BLaER1 treated with 17β-estradiol and CSF1 and Interleukin-3, amounts not matched to agents 10 nM and 100 nM (cell line): ENCODE results near the gene ATP2C2.

Experiments used
- H3K27ac ChIP-seq, 11 experiments: shearing (Covaris generic); formaldehyde crosslinking; 2 replicates each; pipeline ENCODE4 v1.8.1; 2022
- H3K27me3 ChIP-seq, 11 experiments: shearing (Covaris generic); formaldehyde crosslinking; 2 replicates each; pipeline ENCODE4 v1.8.1; 2022
- H3K36me3 ChIP-seq, 11 experiments: shearing (Covaris generic); formaldehyde crosslinking; 2 replicates each; pipeline ENCODE4 v1.8.1; 2022
- H3K4me1 ChIP-seq, 10 experiments: shearing (Covaris generic); formaldehyde crosslinking; 2 replicates each; pipeline ENCODE4 v1.8.1; 2022
- H3K4me2 ChIP-seq, 11 experiments: shearing (Covaris generic); formaldehyde crosslinking; 2 replicates each; pipeline ENCODE4 v1.8.1; 2022
- H3K4me3 ChIP-seq, 10 experiments: shearing (Covaris generic); formaldehyde crosslinking; 2 replicates each; pipeline ENCODE4 v1.8.1; 2022
- H3K9ac ChIP-seq, 11 experiments: shearing (Covaris generic); formaldehyde crosslinking; 2 replicates each; pipeline ENCODE4 v1.8.1; 2022
- H3K9me3 ChIP-seq, 11 experiments: shearing (Covaris generic); formaldehyde crosslinking; replicated peaks in 1 of 11; 2 replicates each; pipeline ENCODE4 v1.8.1; 2022
- H4K20me1 ChIP-seq, 11 experiments: shearing (Covaris generic); formaldehyde crosslinking; 2 replicates each; pipeline ENCODE4 v1.8.1; 2022
- Cebpa-rat ChIP-seq, 11 experiments: shearing (Covaris generic); IDR thresholded peaks; 2 replicates each; pipeline ENCODE4 v1.8.1; 2022

The ATP2C2 gene

DNA sequence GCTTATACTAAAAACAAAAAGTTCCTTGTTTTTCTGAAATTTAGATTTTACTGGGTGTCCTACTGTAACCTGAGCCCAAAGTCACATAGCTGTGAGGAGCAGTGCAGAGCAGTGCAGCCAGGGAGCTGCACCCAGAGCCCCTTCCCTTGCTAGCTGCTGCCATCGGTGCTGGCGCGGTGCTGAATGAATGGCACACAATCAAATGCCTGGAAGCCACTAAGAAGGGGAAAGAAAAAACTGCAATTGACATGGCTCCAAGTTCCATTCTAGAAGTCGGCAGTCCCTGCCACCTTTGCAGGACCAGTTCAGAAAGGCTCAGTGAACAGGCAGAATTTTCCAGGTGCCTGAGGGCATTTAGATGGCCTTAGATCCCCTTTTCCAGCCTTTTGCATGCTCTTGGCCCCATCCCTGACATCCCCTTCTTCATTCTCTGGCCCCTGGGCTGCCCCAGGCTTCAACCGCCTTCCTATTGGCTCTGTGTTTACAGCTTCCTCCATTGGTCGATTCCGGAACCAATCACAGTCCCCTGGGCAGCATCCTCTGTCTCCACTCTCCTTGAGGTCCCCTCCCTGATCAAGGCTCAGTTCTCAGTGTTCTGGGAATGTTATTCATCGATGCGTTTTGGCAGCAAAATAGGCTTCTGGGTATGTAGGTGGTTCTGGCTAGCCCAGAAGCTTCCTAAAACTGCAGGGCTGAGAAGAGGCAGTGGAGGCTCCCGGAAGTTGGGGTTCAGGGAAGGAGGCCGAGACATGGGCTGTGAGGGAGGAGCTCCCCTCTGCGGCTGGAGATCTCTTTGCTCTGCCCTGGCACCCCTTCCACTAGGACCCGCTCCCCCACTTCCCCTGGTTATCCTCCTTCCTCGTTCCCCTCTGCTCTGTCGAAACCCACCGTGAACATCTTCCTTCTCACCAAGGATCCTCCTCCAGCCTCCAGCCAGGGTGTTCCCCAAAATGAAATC is 37.9 kb downstream of the ATP2C2 start:
- no peak overlapping the region for H3K27ac ChIP-seq
- H3K9me3 ChIP-seq, result peaks cover 0 to 3% (median 0%) of the 10 kb centered on the region in 11 experiments; a peak in 2 of 22 replicates
- no peaks in the 10 kb centered on the region for H3K36me3 ChIP-seq
- TF ChIP-seq Cebpa-rat (IDR thresholded peaks at IDR 0.05), result no peak
- H3K4me3 ChIP-seq, result no peak overlapping the region
- H3K4me1 ChIP-seq, result peaks cover 12 to 40% (median 22%) of the 10 kb centered on the region in 10 experiments
- H3K4me2 ChIP-seq, result peak overlapping the region in 2 of 11 experiments; percentile 15 to 29; a peak in 2 of 22 replicates
- H3K27me3 ChIP-seq, result no peaks in the 10 kb centered on the region
- H4K20me1 ChIP-seq, result no peaks in the 10 kb centered on the region
- H3K9ac ChIP-seq, result no peak overlapping the region

DNA sequence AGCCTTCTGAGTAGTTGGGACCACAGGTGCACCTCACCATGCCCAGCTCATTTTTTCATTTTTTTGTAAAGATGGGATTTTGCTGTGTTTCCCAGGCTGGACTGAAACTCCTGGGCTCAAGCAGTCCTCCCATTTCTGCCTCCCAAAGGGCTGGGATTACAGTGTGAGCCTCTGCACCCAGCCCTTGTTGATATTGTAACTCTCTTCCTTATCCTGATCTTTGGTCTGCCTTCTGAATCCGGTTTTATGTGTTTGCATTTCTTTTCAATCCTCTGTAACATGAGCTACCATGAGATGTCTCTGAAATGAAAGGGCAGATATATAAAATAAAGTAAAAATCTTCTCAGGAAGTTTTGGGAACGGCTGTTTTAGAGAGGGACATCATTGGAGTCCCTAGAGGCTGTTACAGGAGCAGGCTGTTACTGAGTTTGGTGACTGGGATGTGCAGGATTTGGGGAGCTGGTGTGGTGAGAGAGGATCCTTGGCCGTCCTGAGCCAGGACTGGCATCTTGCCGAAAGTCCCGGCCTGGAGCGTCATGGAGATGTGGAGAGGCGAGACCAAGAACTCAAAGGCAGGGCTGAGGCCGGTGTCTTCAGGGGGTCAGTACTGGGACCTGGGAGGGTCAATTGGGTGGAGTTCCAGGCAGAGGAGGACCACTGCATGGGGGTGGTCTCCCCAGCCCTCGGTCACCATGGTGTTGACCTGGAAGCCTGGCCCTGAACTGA is 39.4 kb downstream of the ATP2C2 start:
- Histone ChIP-seq H3K4me3 (no peak overlapping the region), H3K4me2 (peak overlapping the region in 8 of 11 experiments; percentile 21 to 66 (median 55); a peak in 12 of 22 replicates), H3K9ac (no peak overlapping the region), H3K4me1 (peaks cover 12 to 47% (median 25%) of the 10 kb centered on the region in 10 experiments), H3K36me3 (no peaks in the 10 kb centered on the region), H3K27me3 (no peaks in the 10 kb centered on the region), H3K9me3 (no peaks in the 10 kb centered on the region), H4K20me1 (no peaks in the 10 kb centered on the region), H3K27ac (peak overlapping the region in 1 of 11 experiments; percentile 59; a peak in 2 of 22 replicates)
- TF ChIP-seq Cebpa-rat (IDR thresholded peaks at IDR 0.05), result no peak

DNA sequence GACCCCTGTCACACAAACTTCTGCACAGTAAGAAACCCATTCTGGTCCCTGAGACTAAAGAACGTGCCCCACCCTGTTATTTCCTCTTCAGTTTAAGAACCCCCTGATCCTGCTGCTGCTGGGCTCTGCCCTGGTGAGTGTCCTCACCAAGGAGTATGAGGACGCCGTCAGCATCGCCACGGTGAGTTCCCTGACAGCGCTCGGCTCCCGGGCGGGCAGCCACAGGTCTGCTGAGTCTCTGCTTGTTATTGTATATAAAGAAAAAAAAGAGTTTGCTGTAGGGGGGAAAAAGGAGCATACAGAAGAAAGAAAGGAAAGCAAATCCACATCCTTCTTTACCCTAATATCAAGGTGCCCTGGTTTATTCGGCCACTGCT is 40.0 kb downstream of the ATP2C2 start:
- H3K27ac ChIP-seq, result peak overlapping the region in 2 of 11 experiments; percentile 13 to 59; a peak in 2 of 22 replicates
- no peak overlapping the region for H3K9ac ChIP-seq
- TF ChIP-seq Cebpa-rat (IDR thresholded peaks at IDR 0.05), result no peak
- H3K4me1 ChIP-seq, result peaks cover 12 to 47% (median 25%) of the 10 kb centered on the region in 10 experiments
- no peaks in the 10 kb centered on the region for H3K27me3 ChIP-seq
- no peaks in the 10 kb centered on the region for H4K20me1 ChIP-seq
- H3K4me3 ChIP-seq, result no peak overlapping the region
- H3K36me3 ChIP-seq, result no peaks in the 10 kb centered on the region
- no peaks in the 10 kb centered on the region for H3K9me3 ChIP-seq
- H3K4me2 ChIP-seq, result peak overlapping the region; percentile 21 to 66 (median 50)

DNA sequence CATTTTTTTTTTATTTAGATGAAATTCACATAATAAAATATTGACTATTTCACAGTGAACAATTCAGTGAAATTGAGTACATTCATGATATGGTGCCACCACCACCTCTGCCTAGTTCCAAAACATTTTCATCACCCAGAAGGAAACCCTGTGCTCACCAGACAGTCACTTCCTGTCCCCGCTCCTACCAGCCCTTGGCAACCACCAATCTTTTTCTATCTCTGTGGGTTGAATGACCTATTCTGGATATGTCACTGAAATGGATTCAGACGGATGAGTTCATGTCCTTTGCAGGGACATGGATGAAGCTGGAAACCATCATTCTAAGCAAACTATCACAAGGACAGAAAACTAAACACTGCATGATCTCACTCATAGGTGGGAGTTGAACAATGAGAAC is 40.5 kb downstream of the ATP2C2 start:
- peak overlapping the region; percentile 21 to 66 (median 50); a peak in 21 of 22 replicates for H3K4me2 ChIP-seq

DNA sequence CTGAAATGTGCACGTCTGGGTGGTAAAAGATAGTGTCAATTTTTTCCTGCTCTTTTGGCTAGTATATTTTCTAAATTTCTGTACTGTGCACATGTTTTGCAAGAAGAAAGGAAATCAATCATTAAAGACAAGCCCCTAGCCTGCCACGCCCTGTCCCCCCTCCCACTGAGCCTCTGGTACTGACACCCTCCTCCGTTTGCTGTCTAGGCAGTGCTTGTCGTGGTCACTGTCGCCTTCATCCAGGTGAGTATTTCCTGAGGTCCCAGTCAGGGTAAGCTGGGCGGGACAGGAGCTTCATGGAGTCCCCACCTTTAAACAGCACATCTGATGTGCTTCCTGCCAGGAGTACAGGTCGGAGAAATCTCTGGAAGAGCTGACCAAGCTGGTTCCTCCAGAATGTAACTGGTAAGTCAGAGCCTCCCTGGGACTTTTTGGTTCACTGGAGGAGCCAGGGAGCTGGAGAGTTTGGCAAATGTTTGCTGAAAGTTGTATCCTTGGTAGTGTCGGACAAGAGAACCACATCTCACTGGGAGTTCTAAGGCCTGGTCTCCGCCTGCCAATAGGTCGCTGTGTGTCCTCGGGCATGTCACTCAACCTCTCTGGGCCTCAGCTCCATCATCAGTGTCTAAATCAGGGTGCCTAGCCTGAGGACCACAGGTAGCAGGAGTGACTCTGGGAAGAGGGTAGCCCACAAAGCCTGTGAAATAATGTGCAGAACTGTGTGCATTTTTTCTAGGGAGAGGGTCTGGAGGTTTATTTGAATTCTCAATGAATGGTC is 42.2 kb downstream of the ATP2C2 start:
- Histone ChIP-seq H3K36me3 (no peaks in the 10 kb centered on the region), H3K9me3 (no peaks in the 10 kb centered on the region), H3K4me2 (peak overlapping the region in 4 of 11 experiments; percentile 2 to 18 (median 14); a peak in 2 of 22 replicates), H3K4me1 (peaks cover 12 to 57% (median 34%) of the 10 kb centered on the region in 10 experiments), H3K27me3 (no peaks in the 10 kb centered on the region), H4K20me1 (no peaks in the 10 kb centered on the region), H3K9ac (no peak overlapping the region), H3K27ac (no peak overlapping the region), H3K4me3 (no peak overlapping the region)
- TF ChIP-seq Cebpa-rat (IDR thresholded peaks at IDR 0.05), result no peak

More for the DNA sequence above, 40.5 kb downstream of the ATP2C2 start:
- Histone ChIP-seq H3K9ac (no peak overlapping the region), H3K27me3 (no peaks in the 10 kb centered on the region), H4K20me1 (no peaks in the 10 kb centered on the region), H3K4me3 (no peak overlapping the region), H3K9me3 (no peaks in the 10 kb centered on the region), H3K27ac (peak overlapping the region in 1 of 11 experiments; percentile 59; a peak in 1 of 22 replicates), H3K36me3 (no peaks in the 10 kb centered on the region), H3K4me1 (peaks cover 12 to 47% (median 25%) of the 10 kb centered on the region in 10 experiments)
- TF ChIP-seq Cebpa-rat (IDR thresholded peaks at IDR 0.05), result no peak

DNA sequence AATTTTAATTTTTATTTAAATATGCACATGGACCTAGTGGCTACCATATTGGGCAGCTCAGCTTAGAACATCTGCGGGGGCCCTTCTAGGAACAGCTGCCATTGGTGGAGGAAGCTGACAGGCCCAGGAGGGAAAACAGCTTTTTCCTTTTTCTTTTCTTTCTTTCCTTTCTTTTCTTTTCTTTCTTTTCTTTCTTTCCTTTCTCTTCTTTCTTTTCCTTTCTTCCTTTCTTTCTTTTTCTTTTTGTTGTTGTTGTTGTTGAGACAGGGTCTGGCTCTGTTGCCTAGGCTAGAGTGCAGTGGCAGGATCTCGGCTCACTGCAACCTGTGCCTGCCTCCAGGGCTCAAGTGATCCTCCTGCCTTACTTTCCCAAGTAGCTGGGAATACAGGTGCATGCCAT is 43.4 kb downstream of the ATP2C2 start:
- H3K36me3 ChIP-seq, result no peaks in the 10 kb centered on the region
- no peaks in the 10 kb centered on the region for H3K9me3 ChIP-seq
- H3K4me3 ChIP-seq, result no peak overlapping the region
- H3K9ac ChIP-seq, result no peak overlapping the region
- no peaks in the 10 kb centered on the region for H4K20me1 ChIP-seq
- H3K27me3 ChIP-seq, result no peaks in the 10 kb centered on the region
- H3K27ac ChIP-seq, result no peak overlapping the region
- TF ChIP-seq Cebpa-rat (IDR thresholded peaks at IDR 0.05), result no peak
- H3K4me1 ChIP-seq, result peaks cover 12 to 52% (median 31%) of the 10 kb centered on the region in 10 experiments
- peak overlapping the region in 2 of 11 experiments; percentile 2 to 18; a peak in 1 of 22 replicates for H3K4me2 ChIP-seq

GRCh38 chr16:84412262-84412661 is 43.9 kb downstream of the ATP2C2 start:
- H4K20me1 ChIP-seq, result no peaks in the 10 kb centered on the region
- no peak for TF ChIP-seq Cebpa-rat (IDR thresholded peaks at IDR 0.05)
- H3K4me3 ChIP-seq, result no peak overlapping the region
- no peak overlapping the region for H3K4me2 ChIP-seq
- peaks cover 12 to 47% (median 28%) of the 10 kb centered on the region in 10 experiments for H3K4me1 ChIP-seq
- H3K27ac ChIP-seq, result no peak overlapping the region
- H3K9me3 ChIP-seq, result no peaks in the 10 kb centered on the region
- no peaks in the 10 kb centered on the region for H3K36me3 ChIP-seq
- H3K27me3 ChIP-seq, result no peaks in the 10 kb centered on the region
- no peak overlapping the region for H3K9ac ChIP-seq

- Histone ChIP-seq H3K27me3 (no peaks in the 10 kb centered on the region), H4K20me1 (no peaks in the 10 kb centered on the region), H3K9ac (no peak overlapping the region), H3K4me3 (no peak overlapping the region), H3K36me3 (no peaks in the 10 kb centered on the region), H3K27ac (no peak overlapping the region), H3K4me2 (no peak overlapping the region), H3K4me1 (peaks cover 7 to 39% (median 22%) of the 10 kb centered on the region in 10 experiments), H3K9me3 (no peaks in the 10 kb centered on the region)
- TF ChIP-seq Cebpa-rat (IDR thresholded peaks at IDR 0.05), result no peak
Measured at GRCh38 chr16:84413244-84414004, 45.1 kb downstream of the ATP2C2 start.
